Caco-2 (cell line): ENCODE measurements around the gene GSTO1. TPM values are rescaled to one million over a fixed set of nuclear protein-coding genes. Genes with fewer than 3 reads are reported as not detected.

Experiments
- BruUV-seq: library from RNA; stranded (reverse); fragments of 400-500 nt; replicated peaks from 2 replicates; lab custom pipeline; 2021; lab: Mats Ljungman, UMichigan
- CTCF ChIA-PET: fragments of 300-600 bp; sonication (Branson Sonifier 250); formaldehyde crosslinking; loops from one replicate; lab custom pipeline; 2022; ENCODE audit warnings: antibody characterized with exemption; lab: Charles Lee
- POLR2A ChIA-PET: fragments of 300-600 bp; sonication (Branson Sonifier 250); formaldehyde crosslinking; loops from one replicate; lab custom pipeline; 2022; ENCODE audit warnings: antibody characterized with exemption; lab: Charles Lee
- DNase-seq, 2 experiments: peaks; one replicate each; pipeline versions ENCODE4 v3.0.0 to v3.0.0-alpha.2; 2020 to 2022
- H3K27me3 ChIP-seq: replicated peaks from 2 replicates; pipeline ENCODE4 v1.6.0; 2011; ENCODE audit warnings: low read length; ENCODE audit not compliant: control insufficient read depth, insufficient read depth
- H3K36me3 ChIP-seq: 2 replicates; pipeline ENCODE4 v1.5.1; 2011; ENCODE audit warnings: low read length; ENCODE audit not compliant: control insufficient read depth, insufficient read depth
- H3K4me1 ChIP-seq: fragments of 250-450 bp; sonication (Bioruptor Pico); 2 replicates; pipeline ENCODE4 v1.5.1; 2020; ENCODE audit warnings: mild to moderate bottlenecking
- H3K4me3 ChIP-seq: 2 replicates; pipeline ENCODE4 v1.5.1; 2011; ENCODE audit warnings: low read depth, mild to moderate bottlenecking, control low read depth, low read length
- H3K9me3 ChIP-seq: fragments of 250-450 bp; sonication (Bioruptor Pico); 2 replicates; pipeline ENCODE4 v1.5.1; 2020; ENCODE audit warnings: mild to moderate bottlenecking, moderate library complexity
- H3K27ac Mint-ChIP-seq: one replicate; pipeline ENCODE4 v1.8.0; 2022; ENCODE audit warnings: mixed read lengths; ENCODE audit not compliant: unreplicated experiment
- H3K27me3 Mint-ChIP-seq: one replicate; pipeline ENCODE4 v1.8.0; 2022; ENCODE audit warnings: mixed read lengths; ENCODE audit not compliant: insufficient read depth, unreplicated experiment
- H3K36me3 Mint-ChIP-seq: one replicate; pipeline ENCODE4 v1.8.0; 2022; ENCODE audit warnings: mild to moderate bottlenecking, mixed read lengths; ENCODE audit not compliant: insufficient read depth, unreplicated experiment
- H3K4me1 Mint-ChIP-seq: one replicate; pipeline ENCODE4 v1.8.0; 2022; ENCODE audit warnings: low read depth, mixed read lengths; ENCODE audit not compliant: unreplicated experiment
- H3K4me3 Mint-ChIP-seq: one replicate; pipeline ENCODE4 v1.8.0; 2022; ENCODE audit warnings: mild to moderate bottlenecking, moderate library complexity, mixed read lengths; ENCODE audit not compliant: unreplicated experiment
- H3K9me3 Mint-ChIP-seq: one replicate; pipeline ENCODE4 v1.8.0; 2022; ENCODE audit warnings: mixed read lengths; ENCODE audit not compliant: unreplicated experiment
- CTCF ChIP-seq, 2 experiments: fragments of 200-600 bp in 1 of 2; IDR thresholded peaks; 1 replicate in 1 of 2; 2 replicates in 1 of 2; pipeline versions ENCODE4 v1.5.1 to v1.8.0; 2011 to 2022; ENCODE audit warnings: antibody characterized with exemption in 1 of 2, control low read depth in 1 of 2, inconsistent platforms in 1 of 2, low read depth in 1 of 2, low read length in 1 of 2, mild to moderate bottlenecking in 1 of 2, moderate library complexity in 1 of 2; ENCODE audit not compliant: insufficient read depth in 1 of 2, severe bottlenecking in 1 of 2, unreplicated experiment in 1 of 2
- intact Hi-C: fragments of 100-400 bp; cut with micrococcal nuclease; formaldehyde crosslinking; loops from one replicate; pipeline ENCODE4 v1.10.0; 2022; ENCODE audit not compliant: unreplicated experiment
- total RNA-seq: library from RNA; stranded (reverse); gene quantifications from 2 replicates; pipeline ENCODE4 v1.2.3, GENCODE V29; 2022

GSTO1 gene
- total RNA-seq, 1 experiment from 2014 or later = 167 TPM

DNA sequence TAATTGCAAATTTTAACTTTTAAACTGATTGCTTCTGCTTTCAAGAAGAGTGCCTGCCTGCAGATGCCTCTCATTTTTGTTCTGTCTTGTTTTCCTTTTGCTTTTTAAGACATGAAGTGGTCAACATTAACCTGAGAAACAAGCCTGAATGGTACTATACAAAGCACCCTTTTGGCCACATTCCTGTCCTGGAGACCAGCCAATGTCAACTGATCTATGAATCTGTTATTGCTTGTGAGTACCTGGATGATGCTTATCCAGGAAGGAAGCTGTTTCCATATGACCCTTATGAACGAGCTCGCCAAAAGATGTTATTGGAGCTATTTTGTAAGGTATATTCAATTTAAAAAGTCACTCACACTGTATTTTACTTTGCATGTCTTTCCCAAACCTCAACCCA is 23.1 kb downstream of the GSTO1 start:
- H3K27me3 ChIP-seq = no peaks in the 10 kb centered on the region
- H3K27me3 Mint-ChIP-seq = no peaks in the 10 kb centered on the region
- H3K4me1 ChIP-seq = no peaks in the 10 kb centered on the region
- TF ChIP-seq CTCF (IDR thresholded peaks at IDR 0.05; ENCODE audit: insufficient read depth in 1 of 2, low read depth in 1 of 2, low read length in 1 of 2, severe bottlenecking in 1 of 2, unreplicated experiment in 1 of 2) = no peak
- H3K4me3 ChIP-seq = no peak overlapping the region
- ChIA-PET CTCF (interaction anchor here (0.9 kb wide), 1 partner anchor 76 kb away, joined by 3 read pairs; the partner anchor contains the start of gene CFAP58), POLR2A (no interaction called here)
- no peak overlapping the region for H3K4me3 Mint-ChIP-seq
- no peaks in the 10 kb centered on the region for H3K36me3 ChIP-seq
- BruUV-seq = no TSS peak
- intact Hi-C loops = no loop called here
- no peaks in the 10 kb centered on the region for H3K9me3 Mint-ChIP-seq
- H3K36me3 Mint-ChIP-seq = no peaks in the 10 kb centered on the region
- H3K27ac Mint-ChIP-seq = no peak overlapping the region
- no peak for DNase-seq
- no peaks in the 10 kb centered on the region for H3K4me1 Mint-ChIP-seq
- H3K9me3 ChIP-seq = no peaks in the 10 kb centered on the region

GRCh38 chr10:104279550-104280259 is 25.0 kb downstream of the GSTO1 start:
- ChIA-PET POLR2A (no interaction called here), CTCF (interaction anchor here (1.1 kb wide), 1 partner anchor 74 kb away, joined by 3 read pairs; the partner anchor contains the start of gene CFAP58)
- H3K9me3 Mint-ChIP-seq = no peaks in the 10 kb centered on the region
- H3K4me3 Mint-ChIP-seq = no peak overlapping the region
- H3K27ac Mint-ChIP-seq = no peak overlapping the region
- H3K27me3 ChIP-seq = no peaks in the 10 kb centered on the region
- H3K36me3 ChIP-seq = no peaks in the 10 kb centered on the region
- no peak overlapping the region for H3K4me3 ChIP-seq
- no TSS peak for BruUV-seq
- no peaks in the 10 kb centered on the region for H3K4me1 Mint-ChIP-seq
- DNase-seq = no peak
- no peaks in the 10 kb centered on the region for H3K27me3 Mint-ChIP-seq
- H3K36me3 Mint-ChIP-seq = no peaks in the 10 kb centered on the region
- no peak for TF ChIP-seq CTCF (IDR thresholded peaks at IDR 0.05; ENCODE audit: insufficient read depth in 1 of 2, low read depth in 1 of 2, low read length in 1 of 2, severe bottlenecking in 1 of 2, unreplicated experiment in 1 of 2)
- intact Hi-C loops = no loop called here
- no peaks in the 10 kb centered on the region for H3K4me1 ChIP-seq
- H3K9me3 ChIP-seq = no peaks in the 10 kb centered on the region

DNA sequence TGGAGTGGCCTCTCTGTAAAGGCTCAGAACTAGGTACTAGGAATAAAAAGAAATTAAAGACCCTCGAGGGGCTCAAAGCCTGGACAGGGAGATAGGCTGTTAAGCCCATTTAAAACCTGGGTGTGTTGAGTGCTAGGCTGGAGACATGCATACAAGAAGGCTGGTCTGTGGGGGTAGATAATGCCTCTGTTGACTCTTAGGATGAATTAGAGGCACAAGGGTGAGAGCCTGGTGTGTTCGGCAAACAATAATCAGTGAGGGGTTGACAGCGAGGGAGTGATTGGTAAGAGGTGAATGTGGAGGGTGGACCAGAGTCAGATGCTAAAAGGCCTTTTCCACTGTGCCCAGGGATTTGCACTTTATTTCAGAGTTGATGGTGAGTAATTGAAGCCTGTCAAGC is 27.0 kb downstream of the GSTO1 start:
- Histone ChIP-seq H3K27me3 (no peaks in the 10 kb centered on the region), H3K36me3 (no peaks in the 10 kb centered on the region), H3K4me1 (no peaks in the 10 kb centered on the region), H3K4me3 (no peak overlapping the region), H3K9me3 (no peaks in the 10 kb centered on the region)
- TF ChIP-seq CTCF (IDR thresholded peaks at IDR 0.05; ENCODE audit: insufficient read depth in 1 of 2, low read depth in 1 of 2, low read length in 1 of 2, severe bottlenecking in 1 of 2, unreplicated experiment in 1 of 2) = no peak
- Mint-ChIP-seq H3K27me3 (no peaks in the 10 kb centered on the region), H3K36me3 (no peaks in the 10 kb centered on the region), H3K9me3 (no peaks in the 10 kb centered on the region), H3K4me3 (no peak overlapping the region), H3K27ac (no peak overlapping the region), H3K4me1 (no peaks in the 10 kb centered on the region)
- no peak for DNase-seq
- intact Hi-C loops = no loop called here
- ChIA-PET POLR2A (no interaction called here), CTCF (interaction anchor here (0.6 to 2.2 kb wide), 3 partner anchors 10 to 521 kb away, joined by 3 to 6 read pairs (median 3); no protein-coding TSS in a partner anchor)
- BruUV-seq = no TSS peak
